ENCODE measurements around the gene WDR45. TPM values are rescaled to one million over a fixed set of nuclear protein-coding genes. Genes with fewer than 3 reads are reported as not detected.

WDR45 gene
- polyA plus RNA-seq, 3 donors from 2014 or later, result 104 to 105 (median 104) TPM

DNA sequence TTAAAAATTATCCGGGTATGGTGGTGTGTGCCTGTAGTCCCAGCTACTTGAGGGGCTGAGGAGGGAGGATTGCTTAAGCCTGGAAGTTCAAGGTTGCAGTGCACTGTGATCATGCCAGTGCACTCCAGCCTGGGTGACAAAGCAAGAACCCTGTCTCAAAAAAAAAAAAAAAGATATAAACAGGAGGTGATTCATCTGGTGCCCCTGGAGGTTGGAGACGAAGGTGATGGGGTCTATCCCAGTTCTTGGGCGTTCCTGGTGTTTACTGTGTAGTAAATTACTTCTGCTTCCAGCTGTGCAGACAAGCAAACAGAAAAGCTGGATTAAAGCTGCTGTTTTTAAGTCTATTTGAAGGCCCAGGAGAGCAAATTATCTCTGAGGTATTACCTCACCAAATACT, 23.9 kb upstream of the WDR45 start:
- peaks cover 0 to 9% of the 10 kb centered on the region in 2 donors for H3K4me1 Mint-ChIP-seq
- H3K9me3 Mint-ChIP-seq, result no peaks in the 10 kb centered on the region
- DNase-seq, result no peak
- no peak overlapping the region for H3K4me3 Mint-ChIP-seq
- H3K27ac Mint-ChIP-seq, result no peak overlapping the region
- H3K27me3 Mint-ChIP-seq (ENCODE audit: low read depth in 3 of 3), result peaks cover 5 to 16% (median 6%) of the 10 kb centered on the region in 3 donors
- H3K36me3 Mint-ChIP-seq, result peaks cover 0 to 4% (median 0%) of the 10 kb centered on the region in 3 donors

DNA sequence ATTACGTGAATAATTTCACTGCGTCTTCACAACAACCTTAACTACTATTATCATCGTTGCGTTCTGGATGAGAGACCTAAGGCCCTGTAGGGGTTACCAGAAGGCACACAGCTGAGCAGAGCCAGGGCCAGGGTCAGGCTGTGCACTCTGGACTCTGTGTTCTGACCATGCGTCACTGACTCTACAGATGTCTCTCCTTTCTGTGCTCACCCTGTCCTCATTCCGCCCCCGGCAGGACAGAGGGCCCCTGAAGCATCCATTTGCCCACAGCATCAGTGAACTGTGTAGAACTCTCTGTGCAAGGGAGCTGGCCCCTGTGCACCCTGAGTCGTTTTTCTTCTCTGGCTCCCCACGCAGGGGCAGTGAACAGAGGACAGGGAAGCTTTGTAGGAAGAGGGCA, 22.5 kb upstream of the WDR45 start:
- no peak for DNase-seq
- Mint-ChIP-seq H3K27me3 (ENCODE audit: low read depth in 3 of 3) (peaks cover 0 to 16% (median 5%) of the 10 kb centered on the region in 3 donors), H3K4me1 (peaks cover 0 to 9% of the 10 kb centered on the region in 2 donors), H3K27ac (peak overlapping the region in 2 of 6 donors; percentile 12 to 18), H3K4me3 (peak overlapping the region in 4 of 5 donors; percentile 85 to 91 (median 88)), H3K9me3 (no peaks in the 10 kb centered on the region), H3K36me3 (peaks cover 0 to 4% (median 0%) of the 10 kb centered on the region in 3 donors)

DNA sequence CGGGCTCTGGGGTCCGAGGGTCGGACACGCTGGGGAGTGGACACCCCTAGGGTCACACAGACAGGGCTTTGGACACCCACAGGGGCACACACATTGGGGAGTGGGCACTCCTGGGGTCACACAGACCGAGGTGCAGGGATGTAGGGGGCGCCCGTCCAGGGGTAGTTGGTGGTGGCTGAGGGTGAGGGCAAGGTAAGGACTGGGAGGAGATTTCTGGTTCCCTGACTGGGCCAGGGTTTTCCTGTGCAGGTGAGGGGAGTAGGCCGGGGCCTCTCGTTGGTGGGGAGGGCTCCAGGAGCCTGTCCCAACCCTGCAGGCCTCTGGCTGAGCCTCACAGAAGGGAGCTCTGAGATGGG, 21.9 kb upstream of the WDR45 start:
- no peaks in the 10 kb centered on the region for H3K9me3 Mint-ChIP-seq
- H3K36me3 Mint-ChIP-seq, result no peaks in the 10 kb centered on the region
- H3K4me1 Mint-ChIP-seq, result peaks cover 0 to 9% of the 10 kb centered on the region in 2 donors
- H3K27me3 Mint-ChIP-seq (ENCODE audit: low read depth in 3 of 3), result peaks cover 0 to 16% (median 5%) of the 10 kb centered on the region in 3 donors
- no peak for DNase-seq
- H3K27ac Mint-ChIP-seq, result peak overlapping the region in 2 of 6 donors; percentile 64 to 80
- peak overlapping the region; percentile 48 to 91 (median 87) for H3K4me3 Mint-ChIP-seq

DNA sequence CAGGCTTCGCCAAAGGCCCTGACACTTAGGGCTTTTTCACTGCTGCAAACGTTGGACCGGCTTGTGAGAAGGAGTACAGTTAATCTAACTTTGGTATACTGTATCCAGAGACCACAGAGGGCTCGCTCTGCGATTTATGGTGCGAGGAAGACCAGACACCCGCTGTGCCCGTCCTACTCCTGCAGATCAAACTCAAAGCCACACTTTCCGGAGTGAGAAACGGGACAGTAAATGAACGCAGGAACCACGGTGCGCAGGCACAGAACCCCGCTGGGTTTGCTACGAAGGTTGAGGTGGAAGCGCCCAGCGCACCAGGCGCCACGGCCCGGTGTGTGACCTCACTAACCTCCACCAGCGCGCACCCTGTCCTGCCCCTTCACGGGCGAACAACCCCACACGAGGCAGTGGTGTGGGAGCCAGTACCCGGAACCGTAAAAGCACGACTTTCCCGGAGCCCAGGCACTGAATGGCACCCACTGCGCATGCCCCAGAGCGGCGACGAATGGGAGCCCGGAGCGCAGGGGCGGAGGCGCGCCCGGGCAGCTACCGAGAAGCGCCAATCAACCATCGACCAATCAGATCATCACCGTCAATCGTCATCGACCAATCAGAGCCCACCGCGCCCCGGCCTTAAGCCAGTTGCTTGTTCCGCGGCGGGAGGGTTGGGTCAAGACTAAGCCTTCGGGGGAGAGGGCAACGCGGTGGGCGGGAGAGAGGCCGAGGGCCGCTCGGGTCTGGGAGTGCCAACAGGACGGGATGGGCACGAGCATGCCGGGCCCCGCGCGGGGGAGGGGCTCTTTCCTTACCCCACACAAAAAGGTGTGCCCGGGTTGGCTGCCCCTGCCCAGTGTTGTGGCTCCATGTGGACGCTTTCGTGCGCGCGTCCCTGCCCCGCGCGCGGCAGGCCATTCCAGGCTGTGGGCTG, 21.3 kb upstream of the WDR45 start:
- peak overlapping the region; percentile 80 to 94 (median 93) for H3K27ac Mint-ChIP-seq
- peak; percentile 90 to 92 (median 91) for DNase-seq

DNA sequence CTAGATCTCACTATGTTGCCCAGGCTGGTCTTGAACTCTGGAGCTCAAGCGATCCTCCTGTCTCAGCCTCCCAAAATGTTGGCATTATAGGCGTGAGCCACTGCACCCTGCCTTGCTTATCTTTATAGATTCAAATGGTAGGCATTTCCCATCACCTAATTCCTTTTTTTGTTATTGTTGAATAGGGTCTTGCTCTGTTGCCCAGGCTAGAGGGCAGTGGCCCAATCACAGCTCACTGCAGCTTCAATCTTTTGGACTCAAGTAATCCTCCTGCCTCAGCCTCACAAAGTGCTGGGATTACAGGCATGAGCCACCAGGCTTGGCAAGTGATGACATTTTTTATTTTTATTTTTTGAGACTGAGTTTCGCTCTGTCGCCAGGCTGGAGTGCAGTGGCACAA, 16.7 kb upstream of the WDR45 start:
- no peak overlapping the region for H3K27ac Mint-ChIP-seq
- no peak overlapping the region for H3K4me3 Mint-ChIP-seq
- H3K36me3 Mint-ChIP-seq, result no peaks in the 10 kb centered on the region
- no peaks in the 10 kb centered on the region for H3K9me3 Mint-ChIP-seq
- DNase-seq, result no peak
- peaks cover 0 to 10% (median 5%) of the 10 kb centered on the region in 3 donors for H3K27me3 Mint-ChIP-seq (ENCODE audit: low read depth in 3 of 3)
- peaks cover 0 to 7% of the 10 kb centered on the region in 2 donors for H3K4me1 Mint-ChIP-seq

More for the DNA sequence above, 21.3 kb upstream of the WDR45 start:
- Mint-ChIP-seq H3K4me3 (peak overlapping the region; percentile 85 to 91 (median 89)), H3K9me3 (no peaks in the 10 kb centered on the region), H3K27me3 (ENCODE audit: low read depth in 3 of 3) (peaks cover 0 to 16% (median 5%) of the 10 kb centered on the region in 3 donors), H3K4me1 (peaks cover 0 to 9% of the 10 kb centered on the region in 2 donors), H3K36me3 (no peaks in the 10 kb centered on the region)

DNA sequence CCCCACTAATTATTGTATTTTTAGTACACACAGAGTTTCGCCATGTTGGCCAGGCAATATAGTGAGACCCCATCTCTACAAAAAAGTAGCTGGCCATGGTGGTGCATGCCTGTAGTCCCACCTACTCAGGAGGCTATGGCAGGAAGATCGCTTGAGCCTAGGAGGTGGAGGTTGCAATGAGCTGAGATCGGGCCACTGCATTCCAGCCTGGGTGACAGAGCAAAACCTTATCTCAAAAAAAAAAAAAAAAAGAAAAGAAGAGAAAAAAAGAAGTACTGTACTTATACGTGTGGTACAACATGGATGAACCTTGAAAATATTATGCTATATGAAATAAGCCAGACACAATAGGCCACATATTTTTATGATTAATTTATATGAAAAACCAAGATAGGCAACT, 9.9 kb upstream of the WDR45 start:
- Mint-ChIP-seq H3K27me3 (ENCODE audit: low read depth in 3 of 3) (peaks cover 0 to 2% (median 1%) of the 10 kb centered on the region in 3 donors), H3K4me1 (no peaks in the 10 kb centered on the region), H3K27ac (no peak overlapping the region), H3K36me3 (no peaks in the 10 kb centered on the region), H3K4me3 (no peak overlapping the region), H3K9me3 (no peaks in the 10 kb centered on the region)
- no peak for DNase-seq

DNA sequence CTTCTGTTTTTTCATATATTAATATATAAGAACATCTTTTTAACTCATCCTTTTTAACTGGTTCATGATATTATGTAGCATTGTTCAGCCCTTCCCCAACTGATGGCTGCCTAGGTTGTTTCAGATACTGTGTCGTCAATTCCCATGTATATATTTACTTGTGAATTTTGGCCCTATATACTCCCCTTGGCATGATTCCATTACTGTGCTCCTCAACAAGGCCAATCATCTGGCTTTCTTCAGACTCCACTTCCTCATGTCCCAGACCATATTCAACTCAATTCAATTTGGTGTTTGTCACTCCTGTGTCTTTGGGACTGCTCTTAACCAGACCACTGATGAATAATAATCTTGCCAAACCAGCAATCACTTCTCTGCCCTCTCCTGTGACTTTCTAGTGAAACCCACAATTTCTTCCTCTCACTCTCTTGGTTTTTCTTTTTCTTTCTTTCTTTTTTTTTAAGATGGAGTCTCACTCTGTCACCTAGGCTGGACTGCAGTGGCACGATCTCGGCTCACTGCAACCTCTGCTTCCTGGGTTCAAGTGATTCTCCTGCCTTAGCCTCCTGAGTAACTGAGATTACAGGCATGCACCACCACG, 2.7 kb upstream of the WDR45 start:
- no peaks in the 10 kb centered on the region for H3K9me3 Mint-ChIP-seq
- no peaks in the 10 kb centered on the region for H3K36me3 Mint-ChIP-seq
- peak overlapping the region in 2 of 6 donors; percentile 10 to 46 for H3K27ac Mint-ChIP-seq

DNA sequence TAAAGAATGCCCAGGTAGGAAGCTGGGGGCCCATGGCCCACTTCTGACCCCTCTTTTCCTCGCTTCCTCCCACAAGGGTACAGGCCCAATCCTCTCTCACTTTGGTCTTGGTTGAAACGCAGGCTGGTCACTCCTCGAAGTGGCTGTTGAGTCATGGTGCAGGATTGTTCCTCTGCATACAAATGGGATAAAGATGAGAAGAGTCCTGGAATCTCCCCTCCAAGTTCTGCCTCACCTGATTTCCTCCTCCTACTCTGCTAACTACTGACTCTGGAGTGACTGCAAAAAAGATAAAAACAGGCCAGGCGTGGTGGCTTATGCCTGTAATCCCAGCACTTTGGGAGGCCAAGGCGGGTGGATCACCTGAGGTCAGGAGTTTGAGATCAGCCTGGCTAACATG, 1.7 kb downstream of the WDR45 start:
- H3K36me3 Mint-ChIP-seq, result no peaks in the 10 kb centered on the region
- H3K27me3 Mint-ChIP-seq (ENCODE audit: low read depth in 3 of 3), result peaks cover 4 to 17% (median 9%) of the 10 kb centered on the region in 3 donors
- peaks cover 12 to 18% of the 10 kb centered on the region in 2 donors for H3K4me1 Mint-ChIP-seq
- DNase-seq, result no peak
- no peak overlapping the region for H3K4me3 Mint-ChIP-seq
- no peaks in the 10 kb centered on the region for H3K9me3 Mint-ChIP-seq
- H3K27ac Mint-ChIP-seq, result peak overlapping the region in 5 of 6 donors; percentile 13 to 98 (median 34)

More for the DNA sequence above, 2.7 kb upstream of the WDR45 start:
- Mint-ChIP-seq H3K4me1 (peaks cover 7 to 12% of the 10 kb centered on the region in 2 donors), H3K4me3 (peak overlapping the region in 3 of 5 donors; percentile 3 to 31 (median 23)), H3K27me3 (ENCODE audit: low read depth in 3 of 3) (peaks cover 0 to 12% (median 3%) of the 10 kb centered on the region in 3 donors)
- DNase-seq, result no peak

DNA sequence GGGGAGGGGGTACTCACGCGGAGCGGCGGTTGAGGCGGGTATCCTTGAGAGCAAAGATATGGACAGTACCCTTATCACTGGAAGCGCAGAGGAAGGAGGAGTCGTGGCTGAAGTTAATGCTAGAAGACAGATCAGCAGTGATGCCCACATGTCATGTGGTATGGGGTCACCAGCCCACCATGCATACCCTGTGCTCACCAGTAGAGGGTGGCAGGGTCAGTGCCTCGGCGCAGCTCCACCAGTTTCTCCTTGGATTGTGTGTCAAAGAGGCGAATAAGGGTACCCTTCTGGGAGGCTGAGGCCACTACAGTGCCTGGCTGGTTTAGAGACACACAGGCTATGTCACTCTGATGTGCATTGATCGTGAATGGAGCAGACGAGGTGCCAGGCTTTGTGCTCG, 4.3 kb downstream of the WDR45 start:
- H3K4me1 Mint-ChIP-seq, result peaks cover 12 to 25% of the 10 kb centered on the region in 2 donors
- H3K9me3 Mint-ChIP-seq, result no peaks in the 10 kb centered on the region
- no peak for DNase-seq
- H3K27me3 Mint-ChIP-seq (ENCODE audit: low read depth in 3 of 3), result peaks cover 4 to 16% (median 7%) of the 10 kb centered on the region in 3 donors
- H3K4me3 Mint-ChIP-seq, result no peak overlapping the region
- H3K36me3 Mint-ChIP-seq, result no peaks in the 10 kb centered on the region
- H3K27ac Mint-ChIP-seq, result peak overlapping the region in 2 of 6 donors; percentile 45 to 97

DNA sequence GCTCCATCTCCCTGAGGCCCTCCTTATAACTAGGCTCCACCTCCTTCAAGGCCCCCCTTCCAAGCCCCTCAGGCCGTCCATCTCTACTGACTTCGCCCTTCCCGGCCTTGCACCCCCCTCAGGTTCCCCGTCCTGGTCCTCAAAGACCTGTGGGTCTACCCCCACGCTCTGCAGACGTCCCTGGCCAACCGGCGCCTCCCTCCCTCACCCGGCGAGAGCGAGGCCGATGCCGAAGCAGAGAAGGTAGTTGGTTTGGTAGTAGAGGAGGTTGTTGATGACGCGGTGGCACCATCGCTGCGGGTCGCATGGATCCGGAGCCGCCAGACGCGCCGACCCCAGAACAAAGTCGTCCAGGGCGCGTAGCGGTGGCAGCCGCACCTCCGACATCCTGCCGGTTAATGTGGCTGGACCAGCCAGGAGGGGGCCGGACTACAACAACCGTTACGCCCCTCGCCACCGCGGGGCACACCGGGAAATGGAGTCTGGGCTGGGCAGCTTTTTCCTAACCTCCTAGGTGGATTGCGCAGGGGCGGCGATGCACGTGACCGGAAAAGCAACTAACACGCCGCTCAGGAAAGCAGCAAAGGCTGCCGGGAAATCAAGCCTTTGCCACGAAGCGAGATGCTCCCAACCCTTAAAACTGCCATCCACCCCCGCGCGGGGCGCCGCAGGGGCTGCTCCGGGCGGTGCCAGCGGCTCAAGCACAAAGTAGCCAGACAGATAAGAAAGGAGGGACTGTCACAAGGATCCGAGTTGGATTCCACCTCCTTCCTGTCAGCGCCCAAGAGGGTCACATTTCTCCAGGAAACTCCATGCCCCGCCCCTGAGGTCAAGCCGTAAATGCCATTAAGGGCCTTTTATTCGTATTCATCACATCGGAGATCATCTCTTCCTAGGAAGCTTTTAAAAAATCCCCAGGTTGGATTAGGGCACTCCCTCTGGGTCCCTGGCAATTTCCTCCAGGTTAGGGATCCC, 5.8 kb downstream of the WDR45 start, which contains the start of gene PRAF2:
Gene PRAF2 (minus strand): TSS at position 402 of the 975 bp plus-strand sequence. CDS start 15 bp downstream, at position 387.
- Mint-ChIP-seq H3K36me3 (no peaks in the 10 kb centered on the region), H3K27ac (peak within 1 kb of the TSS; percentile 85 to 97 (median 90)), H3K4me3 (peak within 1 kb of the TSS; percentile 77 to 85 (median 82)), H3K4me1 (peaks cover 5 to 19% of the 10 kb centered on the region in 2 donors), H3K27me3 (ENCODE audit: low read depth in 3 of 3) (peaks cover 4 to 6% (median 5%) of the 10 kb centered on the region in 3 donors), H3K9me3 (no peaks in the 10 kb centered on the region)
- peak; percentile 86 to 87 (median 87) for DNase-seq

DNA sequence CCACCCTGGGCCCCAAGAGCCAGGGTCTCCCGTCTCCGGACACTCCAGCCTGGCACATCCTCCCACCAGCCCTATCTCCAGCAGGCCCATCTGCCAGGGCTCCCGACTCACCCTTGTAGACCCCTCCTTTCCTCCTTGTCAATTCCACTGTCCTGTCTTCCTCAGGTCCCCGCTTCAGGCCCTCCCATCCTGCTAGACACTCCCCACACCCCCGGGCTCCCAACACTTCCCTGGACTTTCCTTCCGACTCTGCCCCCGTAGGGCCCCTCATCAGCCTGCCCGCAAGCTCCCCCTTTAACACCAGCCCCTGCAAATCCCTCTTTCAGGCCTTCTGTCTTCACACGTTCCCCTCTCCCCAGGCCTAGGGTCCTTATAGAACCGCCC, 7.0 kb downstream of the WDR45 start:
- DNase-seq, result no peak
- H3K27ac Mint-ChIP-seq, result peak overlapping the region in 5 of 6 donors; percentile 87 to 97 (median 93)
- peaks cover 0 to 17% of the 10 kb centered on the region in 2 donors for H3K4me1 Mint-ChIP-seq
- no peaks in the 10 kb centered on the region for H3K9me3 Mint-ChIP-seq
- peak overlapping the region; percentile 77 to 85 (median 82) for H3K4me3 Mint-ChIP-seq
- no peaks in the 10 kb centered on the region for H3K36me3 Mint-ChIP-seq
- H3K27me3 Mint-ChIP-seq (ENCODE audit: low read depth in 3 of 3), result peaks cover 4 to 6% (median 5%) of the 10 kb centered on the region in 3 donors

DNA sequence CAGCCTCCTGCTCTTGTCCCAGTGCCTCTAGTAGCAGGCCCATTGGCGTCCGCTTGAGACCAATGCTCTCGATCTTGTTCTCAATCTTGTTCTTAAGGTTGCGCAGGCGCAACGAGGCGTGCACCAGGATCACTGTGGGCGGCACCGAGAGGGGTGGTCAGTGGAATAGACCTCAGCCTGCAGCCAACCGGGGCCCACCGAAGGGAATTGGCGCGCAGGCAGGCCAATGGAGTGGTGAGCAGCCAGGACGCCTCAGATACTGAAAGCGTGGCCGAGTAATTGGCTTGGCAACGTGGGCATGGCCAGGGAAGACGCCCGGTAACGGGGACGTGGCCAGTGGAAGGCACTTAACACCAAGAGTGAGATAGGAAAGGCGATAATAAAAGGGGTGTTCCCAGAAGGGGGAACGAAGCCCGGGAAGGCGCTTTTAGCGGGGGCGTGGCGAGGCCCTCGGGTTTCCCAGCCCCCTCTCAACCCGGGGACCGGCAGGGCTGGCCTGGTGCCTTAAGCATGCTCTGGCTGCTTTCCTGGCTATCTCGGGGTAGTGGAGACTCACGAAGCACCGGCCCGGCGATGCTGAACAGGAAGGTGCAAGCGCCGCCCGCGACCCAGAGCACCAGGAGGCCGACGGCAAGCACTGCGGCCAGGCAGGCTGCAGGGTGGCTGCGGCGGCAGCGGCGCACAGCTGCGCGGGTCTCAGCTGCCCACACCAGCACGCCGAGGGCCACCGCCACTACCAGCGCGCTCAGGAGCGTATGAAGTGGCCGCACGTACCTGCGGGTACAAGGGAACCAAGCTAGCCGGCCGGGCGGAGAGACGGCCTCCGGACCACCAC, 7.6 kb downstream of the WDR45 start:
- H3K4me1 Mint-ChIP-seq, result peaks cover 0 to 17% of the 10 kb centered on the region in 2 donors
- no peak for DNase-seq
- H3K27ac Mint-ChIP-seq, result peak overlapping the region in 5 of 6 donors; percentile 31 to 46 (median 40)

More for the DNA sequence above, 7.6 kb downstream of the WDR45 start:
- Mint-ChIP-seq H3K27me3 (ENCODE audit: low read depth in 3 of 3) (peaks cover 4 to 6% (median 5%) of the 10 kb centered on the region in 3 donors), H3K9me3 (no peaks in the 10 kb centered on the region), H3K36me3 (no peaks in the 10 kb centered on the region), H3K4me3 (peak overlapping the region in 4 of 5 donors; percentile 30 to 81 (median 33))
